ENCODE data around the gene BCL10.
A peak's percentile ranks its signal among the peaks of the same experiment; 100 is the strongest.
"Not testable (repeated sequence)": the region's sequence is repeated elsewhere in the genome, so short reads cannot be mapped to it uniquely, and the experiment has no call there.

Gene BCL10

DNA sequence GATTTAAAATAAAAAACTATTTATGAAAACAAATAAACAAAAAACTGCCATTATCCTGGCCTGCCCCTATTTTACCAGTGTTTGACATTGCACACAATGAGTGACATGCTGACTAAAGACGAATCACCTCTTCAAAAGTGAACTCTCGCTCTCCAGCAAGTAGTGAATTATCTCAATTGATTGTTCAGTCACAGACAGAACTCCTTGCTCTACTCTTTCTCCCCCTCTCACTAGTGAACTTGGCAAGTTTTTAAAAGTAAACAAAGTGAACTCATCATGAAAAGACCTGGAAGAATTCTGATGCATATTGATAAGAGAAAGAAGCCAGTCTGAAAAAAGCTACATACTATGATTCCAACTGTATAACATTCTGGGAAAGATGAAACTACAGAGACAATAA, 12.3 kb downstream of the BCL10 start:
- peak; percentile 50 for DNase-seq (ENCODE audit: low read depth)

- DNase-seq (ENCODE audit: low read depth): no peak
Measured at GRCh38 chr1:85262985-85263384, 13.4 kb downstream of the BCL10 start.

DNA sequence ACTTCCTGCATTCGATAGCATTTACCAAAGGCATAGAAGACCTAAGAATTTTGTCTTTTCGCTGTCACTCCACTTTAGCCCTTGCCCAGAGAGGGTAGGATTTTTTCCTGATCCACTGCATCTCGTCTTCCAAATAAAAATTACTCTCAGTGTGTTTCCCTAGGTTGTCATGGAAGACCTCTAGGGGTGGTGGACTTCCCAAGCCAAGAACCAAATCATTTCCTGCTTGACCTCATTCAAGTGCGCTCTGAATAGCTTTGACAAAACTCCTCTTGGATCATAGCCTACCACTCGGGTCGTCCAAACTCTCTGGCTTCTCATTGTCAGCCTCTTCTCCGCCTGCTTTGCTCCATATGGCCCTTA, 16.5 kb downstream of the BCL10 start:
- DNase-seq (ENCODE audit: low read depth): peak; percentile 48

DNA sequence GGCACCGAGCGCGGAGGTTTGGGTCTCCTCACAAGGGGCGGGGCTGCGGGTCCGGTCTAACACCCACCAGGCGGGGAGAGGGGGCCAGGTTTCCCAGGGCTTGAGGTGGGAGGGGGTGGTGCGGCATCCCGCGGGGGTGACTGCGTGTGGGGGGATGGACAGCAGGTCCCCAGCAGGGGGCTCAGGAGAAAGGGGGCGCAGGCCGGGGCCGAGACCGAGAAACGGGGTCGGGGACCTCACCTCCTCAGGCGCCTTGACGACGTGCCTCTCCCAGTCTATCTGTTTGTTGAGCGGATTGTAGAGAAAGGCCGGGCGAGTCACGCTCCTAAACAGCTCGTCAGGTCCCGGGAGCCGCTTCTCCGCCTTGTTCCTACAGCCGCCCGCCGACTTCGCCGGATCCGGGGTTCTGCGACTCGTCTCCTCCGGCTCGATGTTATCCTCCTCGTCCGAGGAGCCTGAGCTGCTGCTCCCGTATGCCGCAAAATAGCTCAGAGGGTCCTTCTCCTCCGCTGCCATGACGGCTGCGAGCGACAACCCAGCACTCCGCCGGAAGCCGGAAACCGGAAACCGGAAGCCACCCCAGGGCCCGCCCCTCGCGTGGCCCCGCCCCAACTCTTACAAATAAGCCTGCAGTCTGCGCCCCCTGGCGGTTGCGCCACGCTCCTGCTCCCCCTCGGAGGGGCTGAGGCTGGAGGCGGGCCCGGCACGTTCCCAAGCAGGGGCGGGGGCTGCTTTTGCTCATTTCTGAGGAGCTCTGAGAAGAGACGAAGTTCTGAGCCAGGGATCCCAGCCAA, 17.1 kb downstream of the BCL10 start, which contains the start of gene C1orf52:
C1orf52 (minus strand) TSS at position 545 of the 794 bp plus-strand sequence; CDS start at position 516, 29 bp downstream.
- DNase-seq (ENCODE audit: low read depth): peak; percentile 94

GRCh38 chr1:85258536-85259117, 17.8 kb downstream of the BCL10 start:
- peak; percentile 40 for DNase-seq (ENCODE audit: low read depth)

DNA sequence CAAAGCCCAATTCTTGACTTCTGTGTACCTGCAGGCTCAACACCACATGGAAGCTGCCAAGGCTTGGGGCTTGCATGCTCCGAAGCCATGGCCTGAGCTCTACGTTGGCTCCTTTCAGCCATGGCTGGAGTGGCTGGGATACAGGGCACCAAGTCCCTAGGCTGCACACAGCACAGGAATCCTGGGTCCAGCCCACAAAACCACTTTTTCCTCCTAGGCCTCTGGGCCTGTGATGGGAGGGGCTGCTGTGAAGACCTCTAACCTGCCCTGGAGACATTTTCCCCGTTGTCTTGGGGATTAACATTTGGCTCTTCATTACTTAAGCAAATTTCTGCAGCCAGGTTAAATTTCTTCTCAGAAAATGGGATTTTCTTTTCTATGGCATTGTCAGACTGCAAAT, 27.4 kb downstream of the BCL10 start:
- not testable (repeated sequence) for DNase-seq (ENCODE audit: low read depth)

GRCh38 chr1:85245891-85246290, 30.5 kb downstream of the BCL10 start:
- DNase-seq (ENCODE audit: low read depth): no peak

DNA sequence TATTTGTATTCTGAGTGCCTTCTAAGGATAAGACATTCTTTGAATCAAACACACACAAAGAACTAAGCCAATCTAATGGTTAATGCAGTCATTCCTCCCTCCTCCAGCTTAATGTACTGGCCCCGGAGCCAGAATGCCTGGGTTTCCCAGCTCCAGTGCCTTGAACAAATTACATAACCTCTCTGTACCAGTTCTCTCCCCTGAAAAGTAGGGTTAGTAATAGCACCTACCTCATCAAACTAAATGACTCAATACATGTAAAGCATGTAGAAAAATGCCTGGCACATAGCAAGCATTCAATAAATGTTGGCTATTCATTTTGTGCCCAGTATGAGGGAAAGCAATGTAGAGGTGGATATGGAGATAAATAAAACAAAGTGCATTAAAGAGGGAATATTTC, 31.0 kb downstream of the BCL10 start:
- peak; percentile 37 for DNase-seq (ENCODE audit: low read depth)

- DNase-seq (ENCODE audit: low read depth): peak; percentile 67
Measured at GRCh38 chr1:85244271-85245061, 32.0 kb downstream of the BCL10 start.

DNA sequence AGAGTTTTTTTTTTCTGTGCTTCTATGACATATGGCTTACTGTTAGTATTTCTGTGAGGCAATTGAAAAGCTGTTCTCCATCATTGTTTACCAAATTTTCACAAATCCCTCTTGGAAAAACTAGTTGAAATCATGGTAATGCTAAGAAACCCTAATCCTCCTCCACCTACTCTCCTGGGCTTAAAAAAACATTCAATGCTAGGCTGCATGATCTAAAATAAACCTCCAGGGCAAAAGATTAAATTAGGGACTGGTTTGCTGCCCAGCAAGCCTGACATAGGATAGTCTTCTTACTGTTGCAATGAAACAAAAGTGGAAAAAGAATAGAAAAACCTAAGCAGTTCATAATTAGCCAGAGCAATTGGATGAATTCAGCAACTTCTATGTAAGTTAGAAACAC, 33.1 kb downstream of the BCL10 start:
- DNase-seq (ENCODE audit: low read depth): no peak

- no peak for DNase-seq (ENCODE audit: low read depth)
Measured at GRCh38 chr1:85240643-85241042, 35.8 kb downstream of the BCL10 start.

DNA sequence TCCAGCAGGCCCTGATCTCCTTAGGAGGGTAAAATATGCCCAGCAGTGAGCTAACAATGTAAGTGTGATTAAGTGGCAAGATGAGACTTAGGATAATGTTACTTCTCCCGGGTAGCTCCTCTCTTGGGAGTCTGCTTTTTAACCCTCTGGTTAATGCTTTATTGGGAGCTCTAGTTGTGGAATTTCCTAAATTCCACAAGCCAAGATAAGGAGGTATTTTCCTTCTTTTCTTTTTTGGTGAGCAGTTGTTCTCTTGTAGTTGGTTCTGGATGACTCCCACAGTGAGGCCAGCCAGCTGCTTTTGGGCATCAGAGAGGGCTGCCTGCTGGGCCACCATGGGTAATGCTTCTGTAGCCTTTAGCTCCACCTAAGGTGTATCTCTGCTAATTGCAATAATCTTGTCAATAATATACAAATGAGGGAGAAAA, 36.2 kb downstream of the BCL10 start:
- DNase-seq (ENCODE audit: low read depth): peak; percentile 39

DNA sequence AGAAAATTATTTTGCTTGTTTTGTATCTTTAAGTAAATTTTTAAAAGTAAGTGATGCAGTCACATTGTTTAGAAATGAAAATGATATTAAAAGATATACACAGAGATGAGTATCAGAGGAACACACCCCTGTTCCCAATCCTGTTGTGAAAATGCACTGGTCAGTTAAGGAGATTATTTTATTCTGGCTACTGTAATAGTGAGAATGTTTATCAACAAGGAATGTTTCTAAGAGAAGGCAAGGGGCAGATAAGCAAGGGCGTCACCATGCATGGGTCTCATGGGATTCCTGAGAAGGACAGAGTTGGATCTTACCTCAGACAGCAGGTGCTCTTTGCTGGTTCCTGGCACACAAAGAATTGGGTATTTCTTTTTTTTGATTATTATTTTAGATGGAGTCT, 38.8 kb downstream of the BCL10 start:
- DNase-seq (ENCODE audit: low read depth): no peak

GRCh38 chr1:85230305-85230977, 46.0 kb downstream of the BCL10 start:
- peak; percentile 27 for DNase-seq (ENCODE audit: low read depth)

GRCh38 chr1:85229574-85230097, 46.8 kb downstream of the BCL10 start:
- no peak for DNase-seq (ENCODE audit: low read depth)

- no peak for DNase-seq (ENCODE audit: low read depth)
Measured at GRCh38 chr1:85228972-85229371, 47.5 kb downstream of the BCL10 start.

DNA sequence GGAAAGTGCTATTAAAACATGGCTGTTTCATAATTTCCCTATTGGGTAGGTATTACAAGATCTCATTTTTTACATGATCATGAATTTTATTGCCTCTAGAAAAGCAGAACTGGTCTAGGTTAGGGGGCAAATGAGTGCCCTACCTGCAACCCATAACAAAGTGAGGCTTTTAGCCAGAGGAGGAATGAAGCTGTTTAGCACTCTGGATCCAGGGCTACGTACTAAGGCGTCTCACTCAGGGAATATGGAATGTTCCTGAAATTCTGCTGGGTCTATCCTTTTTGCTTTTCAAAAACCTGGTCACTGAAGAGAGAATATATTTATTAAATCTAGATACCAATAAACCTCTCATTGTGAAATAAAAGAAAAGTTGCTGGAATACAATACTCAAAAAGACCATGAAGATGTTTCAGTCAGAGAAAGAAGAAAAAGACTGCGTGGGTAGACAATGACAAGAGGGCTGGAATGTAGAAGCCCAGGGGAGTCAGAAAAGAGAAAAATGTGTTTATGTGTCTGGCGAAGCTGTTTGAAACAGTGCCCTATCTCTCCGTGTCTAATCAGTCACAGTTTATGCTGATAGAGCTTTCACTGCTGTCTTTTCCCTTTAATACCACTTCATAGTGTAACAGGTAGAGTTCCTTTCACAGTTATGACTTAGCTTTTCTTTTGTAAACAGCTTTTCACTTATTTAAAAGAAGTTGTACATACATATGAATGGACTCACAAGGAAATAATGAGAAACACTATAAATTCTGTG, 50.6 kb downstream of the BCL10 start:
- no peak for DNase-seq (ENCODE audit: low read depth)

DNA sequence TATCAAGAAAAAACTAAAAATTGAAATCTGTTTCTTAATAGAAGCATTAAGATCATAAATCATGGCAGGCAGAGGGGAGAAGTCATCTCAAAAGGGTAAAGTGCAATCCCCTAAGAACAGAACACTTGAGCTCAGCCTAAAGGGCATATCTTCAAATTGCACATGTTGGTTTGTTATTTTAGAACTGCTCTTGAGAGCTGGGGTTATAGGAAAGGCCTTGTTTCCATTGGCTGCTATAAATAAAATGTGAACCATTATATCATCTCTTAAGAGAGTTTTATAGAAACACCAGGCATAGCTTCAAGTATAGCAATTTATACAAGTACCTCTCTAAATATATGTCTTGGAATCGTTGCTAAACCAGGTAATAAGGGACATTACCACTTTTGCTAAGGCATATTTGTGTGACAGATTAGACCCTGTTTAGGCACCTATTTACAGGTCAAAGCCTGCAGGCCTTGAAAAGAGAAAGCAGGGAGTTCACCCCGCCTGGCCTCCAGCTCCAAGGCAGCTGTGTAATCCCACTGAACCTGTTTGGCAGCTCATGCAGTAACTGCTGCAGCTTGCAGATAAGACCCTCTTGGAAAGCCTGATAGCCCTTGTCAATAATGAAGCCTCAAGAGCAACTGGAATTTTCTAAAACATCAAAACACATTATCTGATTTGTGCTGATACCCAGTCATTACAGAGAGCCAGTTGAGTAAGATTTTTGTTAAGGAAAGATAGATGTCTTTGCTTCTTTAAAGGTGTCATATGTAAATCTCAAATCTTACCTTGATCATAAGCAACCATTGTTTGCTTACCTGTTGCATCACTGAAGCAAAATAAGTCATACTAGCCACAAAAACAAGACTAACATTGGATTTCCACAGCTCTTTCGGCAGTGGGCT, 51.5 kb downstream of the BCL10 start:
- no peak for DNase-seq (ENCODE audit: low read depth)

GRCh38 chr1:85224295-85224694, 52.1 kb downstream of the BCL10 start:
- DNase-seq (ENCODE audit: low read depth): no peak

GRCh38 chr1:85223334-85223733, 53.1 kb downstream of the BCL10 start:
- DNase-seq (ENCODE audit: low read depth): no peak

Data from ELR (cell line).